Measurements from ENCODE around the gene PAK3. TPM values are rescaled to one million over a fixed set of nuclear protein-coding genes. Genes with fewer than 3 reads are reported as not detected.

Gene PAK3
- 10 to 100 TPM in 7 of 12 donors, 1 to 10 TPM in 4, not detected in 1; 7.7 to 17.8 (median 11.9) TPM for polyA plus RNA-seq (ENCODE audit: insufficient read length in 12 of 12)
- long read RNA-seq, donor 1 = 0 reads
- long read RNA-seq, donor 2, partial matches to known transcripts = 7 of 7 reads
- long read RNA-seq, donor 2, other reads (novel, unspliced or antisense) = 0 of 7 reads
- long read RNA-seq, donor 3 = 0 reads
- long read RNA-seq, donor 4 = 0 reads
- long read RNA-seq, donor 5, partial matches to known transcripts = 558 of 715 reads
- long read RNA-seq, donor 5, other reads (novel, unspliced or antisense) = 157 of 715 reads
- long read RNA-seq, donor 6 = 0 reads
- long read RNA-seq, donor 7 = 0 reads
- long read RNA-seq, donor 8 = 0 reads
- long read RNA-seq, donor 9 = 0 reads
- long read RNA-seq, donor 10 = 0 reads
- long read RNA-seq, donor 11 = 0 reads

- peak; percentile 82 for DNase-seq
Observed at GRCh38 chrX:111095974-111096895, at the start of gene PAK3. Gene PAK3, plus strand, starts transcription at chrX:111096191. Its CDS starts 26,913 bp downstream, at chrX:111123104.

- DNase-seq = no peak
Observed at GRCh38 chrX:111047575-111047974, 48.4 kb upstream of the PAK3 start.

GRCh38 chrX:111052478-111052877 lies 43.5 kb upstream of the PAK3 start:
- DNase-seq = no peak

GRCh38 chrX:111071542-111072277 lies 24.3 kb upstream of the PAK3 start:
- DNase-seq = no peak

GRCh38 chrX:111083081-111083480 lies 12.9 kb upstream of the PAK3 start:
- no peak for DNase-seq

- DNase-seq = no peak
Observed at GRCh38 chrX:111086591-111087006, 9.4 kb upstream of the PAK3 start.

GRCh38 chrX:111088628-111089027 lies 7.4 kb upstream of the PAK3 start:
- no peak for DNase-seq

GRCh38 chrX:111090458-111090857 lies 5.5 kb upstream of the PAK3 start:
- DNase-seq = no peak

- DNase-seq = peak; percentile 43
Observed at GRCh38 chrX:111098874-111099273, 2.9 kb downstream of the PAK3 start.

- no peak for DNase-seq
Observed at GRCh38 chrX:111100191-111100590, 4.2 kb downstream of the PAK3 start.

- no peak for DNase-seq
Observed at GRCh38 chrX:111101580-111101979, 5.6 kb downstream of the PAK3 start.

GRCh38 chrX:111102636-111103035 lies 6.6 kb downstream of the PAK3 start:
- no peak for DNase-seq

GRCh38 chrX:111103246-111103645 lies 7.3 kb downstream of the PAK3 start:
- no peak for DNase-seq

GRCh38 chrX:111110098-111110775 lies 14.2 kb downstream of the PAK3 start:
- DNase-seq = no peak

- no peak for DNase-seq
Observed at GRCh38 chrX:111114806-111115205, 18.8 kb downstream of the PAK3 start.

- DNase-seq = no peak
Observed at GRCh38 chrX:111116666-111117065, 20.7 kb downstream of the PAK3 start.

- DNase-seq = no peak
Observed at GRCh38 chrX:111119341-111119740, 23.4 kb downstream of the PAK3 start.

GRCh38 chrX:111123125-111123524 lies 27.1 kb downstream of the PAK3 start:
- DNase-seq = no peak

GRCh38 chrX:111123606-111124179 lies 27.7 kb downstream of the PAK3 start:
- DNase-seq = no peak

GRCh38 chrX:111124418-111124817 lies 28.4 kb downstream of the PAK3 start:
- DNase-seq = no peak

GRCh38 chrX:111127038-111127437 lies 31.0 kb downstream of the PAK3 start:
- no peak for DNase-seq
